CD4-positive, alpha-beta T cell treated with Interferon gamma for 1 hour (primary cell): Measurements from ENCODE around the gene GIGYF2.
"Not testable (repeated sequence)": the region's sequence is repeated elsewhere in the genome, so short reads cannot be mapped to it uniquely, and the experiment has no call there.

ENCODE experiments used
- DNase-seq: peaks from one replicate; pipeline ENCODE4 v3.0.0-alpha.2; 2020

The GIGYF2 gene

GRCh38 chr2:232897598-232898408 lies 200.7 kb downstream of the GIGYF2 start:
- no peak for DNase-seq

GRCh38 chr2:232898592-232899543 lies 201.7 kb downstream of the GIGYF2 start:
- no peak for DNase-seq

DNA sequence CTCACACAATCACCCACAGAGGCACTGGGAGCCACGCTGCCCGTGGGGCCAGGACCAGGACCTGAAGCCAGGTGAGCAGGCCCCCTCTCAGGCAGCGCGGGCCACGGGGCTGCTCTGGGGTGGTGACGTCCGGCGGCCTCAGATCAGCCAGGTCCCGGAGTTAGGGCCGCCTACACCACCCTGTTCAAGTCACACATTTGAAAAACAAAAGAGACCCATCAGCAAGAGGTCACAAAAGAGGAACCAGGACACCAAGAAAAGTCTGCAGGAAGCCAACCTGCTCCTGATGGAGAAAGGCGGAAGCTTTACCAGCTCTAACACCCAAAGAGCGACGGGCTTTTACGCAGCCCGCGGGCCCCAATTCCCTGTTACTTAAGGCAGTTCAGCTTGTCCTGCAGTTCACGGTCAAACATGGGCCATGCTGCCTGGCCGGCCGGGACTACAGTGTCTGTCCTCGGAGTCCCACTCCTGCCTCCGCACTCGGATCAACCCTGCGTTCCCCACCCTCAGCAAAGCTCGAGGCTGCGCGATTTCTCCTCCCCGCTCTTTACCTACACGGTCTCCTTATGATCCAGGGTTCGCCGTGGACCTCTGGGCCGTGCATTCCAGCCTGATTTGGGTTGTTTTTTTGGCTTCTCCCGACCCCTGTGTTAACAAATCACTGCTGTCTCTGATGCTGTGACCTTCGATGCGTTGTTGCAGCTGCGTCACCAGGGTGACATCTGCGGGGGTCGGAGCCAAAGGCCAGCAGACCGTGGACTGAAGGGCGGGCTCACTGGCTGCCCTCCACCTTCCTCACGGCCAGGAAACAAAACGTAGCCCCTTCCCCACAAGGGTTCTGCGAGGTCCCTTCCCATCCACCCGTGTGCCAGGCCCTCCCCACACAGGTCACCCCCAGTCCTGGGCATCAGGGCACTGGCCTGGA lies 203.9 kb downstream of the GIGYF2 start:
- DNase-seq = no peak

DNA sequence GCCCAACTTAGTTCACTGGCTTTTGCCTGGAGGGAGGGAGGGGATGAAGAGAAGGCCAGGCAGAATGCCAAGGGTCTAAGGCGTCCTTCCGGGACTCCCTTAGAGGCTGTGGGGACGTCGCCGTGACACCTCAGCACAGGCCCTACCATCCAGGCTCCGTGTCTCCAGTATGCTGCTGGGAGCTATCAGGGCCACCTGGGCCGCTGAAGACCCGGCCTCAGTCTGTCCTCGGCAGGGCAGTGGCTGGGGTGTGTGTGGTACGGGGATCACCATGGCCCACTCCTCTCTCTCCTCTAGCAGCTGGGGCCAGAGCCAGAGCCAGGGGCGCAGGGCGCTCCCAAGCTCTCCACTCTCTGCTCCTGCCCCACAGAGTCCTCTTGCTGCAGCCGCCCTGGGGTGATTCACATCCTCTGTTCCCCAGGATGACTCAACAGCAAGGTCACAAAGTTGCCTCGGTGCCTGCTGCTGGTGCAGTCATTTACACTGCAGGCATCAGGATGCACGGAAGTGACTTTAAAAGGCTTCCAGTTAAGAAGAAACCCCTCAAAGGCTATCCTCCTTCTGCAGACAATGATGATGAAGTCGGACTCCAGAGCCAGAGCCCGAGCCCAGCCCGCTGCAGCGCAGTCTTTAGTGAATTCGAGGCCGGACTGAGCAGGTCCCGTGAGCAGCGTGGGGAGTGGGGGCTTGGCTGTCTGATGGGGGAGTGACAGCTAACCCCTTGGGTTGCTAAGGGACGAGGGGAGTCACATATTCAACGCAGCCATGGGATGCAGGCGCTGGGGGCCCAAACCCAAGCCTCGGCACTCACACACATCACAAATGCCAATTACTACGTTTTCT lies 204.8 kb downstream of the GIGYF2 start:
- DNase-seq = peak; percentile 33

GRCh38 chr2:232903989-232904388 lies 206.9 kb downstream of the GIGYF2 start:
- no peak for DNase-seq

GRCh38 chr2:232906867-232907717 lies 210.0 kb downstream of the GIGYF2 start:
- DNase-seq = not testable (repeated sequence)

GRCh38 chr2:232907718-232908085 lies 210.6 kb downstream of the GIGYF2 start:
- DNase-seq = not testable (repeated sequence)

- no peak for DNase-seq
Observed at GRCh38 chr2:232908695-232909094, 211.6 kb downstream of the GIGYF2 start.
